WTC11 (cell line): ENCODE results near the gene NDUFA3. TPM values are rescaled to one million over a fixed set of nuclear protein-coding genes. Genes with fewer than 3 reads are reported as not detected.

ENCODE experiments used
- ATAC-seq: fragments of 200-7000 bp; cut with Tn5 transposase; 2 replicates; pipeline ENCODE4 v1.10.0; 2021; ENCODE audit warnings: mild to moderate bottlenecking, moderate library complexity
- CTCF ChIA-PET: fragments of 300-600 bp; sonication (Branson Sonifier 250); formaldehyde crosslinking; loops from one replicate; lab custom pipeline; 2021; ENCODE audit warnings: antibody characterized with exemption; lab: Charles Lee
- POLR2A ChIA-PET: fragments of 350-600 bp; sonication (Branson Sonifier 250); formaldehyde crosslinking; loops from one replicate; lab custom pipeline; 2021; ENCODE audit warnings: antibody characterized with exemption; lab: Charles Lee
- DNase-seq: peaks from one replicate; pipeline ENCODE4 v3.0.0; 2021; ENCODE audit warnings: low spot score
- H3K27ac Mint-ChIP-seq: 2 replicates; pipeline ENCODE4 v1.8.0; 2021; ENCODE audit warnings: mixed read lengths
- H3K27me3 Mint-ChIP-seq: 2 replicates; pipeline ENCODE4 v1.8.0; 2021; ENCODE audit warnings: low read depth, mild to moderate bottlenecking, moderate library complexity, mixed read lengths
- H3K36me3 Mint-ChIP-seq: 2 replicates; pipeline ENCODE4 v1.8.0; 2021; ENCODE audit warnings: mixed read lengths
- H3K4me1 Mint-ChIP-seq: 2 replicates; pipeline ENCODE4 v1.8.0; 2022; ENCODE audit warnings: mixed read lengths
- H3K4me3 Mint-ChIP-seq: 2 replicates; pipeline ENCODE4 v1.8.0; 2021; ENCODE audit warnings: mild to moderate bottlenecking, moderate library complexity, mixed read lengths
- H3K9me3 Mint-ChIP-seq: 2 replicates; pipeline ENCODE4 v1.8.0; 2021; ENCODE audit warnings: mixed read lengths
- CREM ChIP-seq: sonication (generic); formaldehyde crosslinking; IDR thresholded peaks from 2 replicates; pipeline ENCODE4 v1.8.1; 2022; ENCODE audit warnings: mild to moderate bottlenecking, missing genetic modification reagents, moderate library complexity
- EMX1 ChIP-seq: fragments of 250-450 bp; sonication (Bioruptor Pico); IDR thresholded peaks from 2 replicates; pipeline ENCODE4 v1.8.0; 2021; ENCODE audit warnings: mild to moderate bottlenecking
- JUN ChIP-seq: sonication (generic); formaldehyde crosslinking; IDR thresholded peaks from 2 replicates; pipeline ENCODE4 v1.8.0; 2023; ENCODE audit warnings: mild to moderate bottlenecking, missing genetic modification reagents
- KAT7 ChIP-seq: sonication (generic); formaldehyde crosslinking; IDR thresholded peaks from 2 replicates; pipeline ENCODE4 v1.8.1; 2023; ENCODE audit warnings: missing genetic modification reagents, mild to moderate bottlenecking, borderline replicate concordance
- NR1H2 ChIP-seq: sonication (generic); formaldehyde crosslinking; IDR thresholded peaks from 2 replicates; pipeline ENCODE4 v1.9.0; 2021; ENCODE audit warnings: mild to moderate bottlenecking, moderate library complexity, missing genetic modification reagents
- RORB ChIP-seq: fragments of 250-450 bp; sonication (Bioruptor Pico); IDR thresholded peaks from 2 replicates; pipeline ENCODE4 v1.9.0; 2021; ENCODE audit warnings: mild to moderate bottlenecking
- TEAD4 ChIP-seq: sonication (generic); formaldehyde crosslinking; IDR thresholded peaks from 2 replicates; pipeline ENCODE4 v1.8.0; 2022; ENCODE audit warnings: mild to moderate bottlenecking, missing genetic modification reagents
- ZBTB21 ChIP-seq: sonication (generic); formaldehyde crosslinking; IDR thresholded peaks from 2 replicates; pipeline ENCODE4 v1.8.1; 2023; ENCODE audit warnings: mild to moderate bottlenecking, missing genetic modification reagents, borderline replicate concordance
- ZNF232 ChIP-seq: sonication (generic); formaldehyde crosslinking; IDR thresholded peaks from 2 replicates; pipeline ENCODE4 v1.8.0; 2022; ENCODE audit warnings: mild to moderate bottlenecking, missing genetic modification reagents
- total RNA-seq: library from RNA; stranded (reverse); gene quantifications from 3 replicates; pipeline ENCODE4 v1.2.3, GENCODE V29; 2021
- TF ChIP-seq, protein P1 (sequence below): sonication (generic); formaldehyde crosslinking; IDR thresholded peaks from 2 replicates; pipeline ENCODE4 v1.8.0; 2023; ENCODE audit warnings: missing genetic modification reagents, mild to moderate bottlenecking, borderline replicate concordance
- TF ChIP-seq, protein P2 (sequence below): sonication (generic); formaldehyde crosslinking; IDR thresholded peaks from 2 replicates; pipeline ENCODE4 v1.8.1; 2022; ENCODE audit warnings: missing genetic modification reagents, borderline replicate concordance
- TF ChIP-seq, protein P3 (sequence below): fragments of 250-450 bp; sonication (Bioruptor Pico); IDR thresholded peaks from 2 replicates; pipeline ENCODE4 v1.9.0; 2021; ENCODE audit warnings: moderate library complexity, mild to moderate bottlenecking, inconsistent platforms, borderline replicate concordance
- TF ChIP-seq, protein P4 (sequence below): sonication (generic); formaldehyde crosslinking; IDR thresholded peaks from 2 replicates; pipeline ENCODE4 v1.8.1; 2023; ENCODE audit warnings: mild to moderate bottlenecking, missing genetic modification reagents, moderate library complexity
- TF ChIP-seq, protein P5 (sequence below): fragments of 250-450 bp; sonication (Bioruptor Pico); IDR thresholded peaks from 2 replicates; pipeline ENCODE4 v2.1.2; 2022; ENCODE audit warnings: mild to moderate bottlenecking, moderate library complexity
- TF ChIP-seq, protein P6 (sequence below): sonication (generic); formaldehyde crosslinking; IDR thresholded peaks from 2 replicates; pipeline ENCODE4 v1.8.0; 2023; ENCODE audit warnings: missing genetic modification reagents
- TF ChIP-seq, protein P7 (sequence below): fragments of 250-450 bp; sonication (Bioruptor Pico); IDR thresholded peaks from 2 replicates; pipeline ENCODE4 v1.9.0; 2021; ENCODE audit warnings: mild to moderate bottlenecking, borderline replicate concordance
- TF ChIP-seq, protein P8 (sequence below): sonication (generic); formaldehyde crosslinking; IDR thresholded peaks from 2 replicates; pipeline ENCODE4 v1.8.1; 2023; ENCODE audit warnings: mild to moderate bottlenecking, missing genetic modification reagents

The NDUFA3 gene
- total RNA-seq, 1 experiment from 2014 or later = 181 TPM

DNA sequence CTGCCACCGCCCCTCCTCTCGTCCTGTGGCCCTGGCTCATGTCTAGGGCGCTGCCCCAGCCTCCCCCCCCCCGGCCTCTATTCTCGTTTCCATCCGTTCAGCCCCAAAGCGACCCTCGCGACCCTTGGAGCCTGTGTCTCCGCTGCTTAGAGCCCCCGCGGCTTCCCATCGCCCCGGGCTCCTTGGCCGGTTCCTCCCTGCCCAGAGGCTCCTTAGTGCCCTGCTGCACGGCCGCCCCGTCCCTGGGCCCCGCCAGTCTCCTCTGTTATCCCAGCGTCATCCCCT is 25.7 kb downstream of the NDUFA3 start (continued):
- TF ChIP-seq, protein P1, sequence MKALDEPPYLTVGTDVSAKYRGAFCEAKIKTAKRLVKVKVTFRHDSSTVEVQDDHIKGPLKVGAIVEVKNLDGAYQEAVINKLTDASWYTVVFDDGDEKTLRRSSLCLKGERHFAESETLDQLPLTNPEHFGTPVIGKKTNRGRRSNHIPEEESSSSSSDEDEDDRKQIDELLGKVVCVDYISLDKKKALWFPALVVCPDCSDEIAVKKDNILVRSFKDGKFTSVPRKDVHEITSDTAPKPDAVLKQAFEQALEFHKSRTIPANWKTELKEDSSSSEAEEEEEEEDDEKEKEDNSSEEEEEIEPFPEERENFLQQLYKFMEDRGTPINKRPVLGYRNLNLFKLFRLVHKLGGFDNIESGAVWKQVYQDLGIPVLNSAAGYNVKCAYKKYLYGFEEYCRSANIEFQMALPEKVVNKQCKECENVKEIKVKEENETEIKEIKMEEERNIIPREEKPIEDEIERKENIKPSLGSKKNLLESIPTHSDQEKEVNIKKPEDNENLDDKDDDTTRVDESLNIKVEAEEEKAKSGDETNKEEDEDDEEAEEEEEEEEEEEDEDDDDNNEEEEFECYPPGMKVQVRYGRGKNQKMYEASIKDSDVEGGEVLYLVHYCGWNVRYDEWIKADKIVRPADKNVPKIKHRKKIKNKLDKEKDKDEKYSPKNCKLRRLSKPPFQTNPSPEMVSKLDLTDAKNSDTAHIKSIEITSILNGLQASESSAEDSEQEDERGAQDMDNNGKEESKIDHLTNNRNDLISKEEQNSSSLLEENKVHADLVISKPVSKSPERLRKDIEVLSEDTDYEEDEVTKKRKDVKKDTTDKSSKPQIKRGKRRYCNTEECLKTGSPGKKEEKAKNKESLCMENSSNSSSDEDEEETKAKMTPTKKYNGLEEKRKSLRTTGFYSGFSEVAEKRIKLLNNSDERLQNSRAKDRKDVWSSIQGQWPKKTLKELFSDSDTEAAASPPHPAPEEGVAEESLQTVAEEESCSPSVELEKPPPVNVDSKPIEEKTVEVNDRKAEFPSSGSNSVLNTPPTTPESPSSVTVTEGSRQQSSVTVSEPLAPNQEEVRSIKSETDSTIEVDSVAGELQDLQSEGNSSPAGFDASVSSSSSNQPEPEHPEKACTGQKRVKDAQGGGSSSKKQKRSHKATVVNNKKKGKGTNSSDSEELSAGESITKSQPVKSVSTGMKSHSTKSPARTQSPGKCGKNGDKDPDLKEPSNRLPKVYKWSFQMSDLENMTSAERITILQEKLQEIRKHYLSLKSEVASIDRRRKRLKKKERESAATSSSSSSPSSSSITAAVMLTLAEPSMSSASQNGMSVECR (CRISPR knock-in tag) = no peak
- TF ChIP-seq EMX1 (CRISPR knock-in tag) = no peak
- TF ChIP-seq ZNF232 = no peak
- TF ChIP-seq KAT7 (CRISPR knock-in tag) = no peak
- TF ChIP-seq, protein P2, sequence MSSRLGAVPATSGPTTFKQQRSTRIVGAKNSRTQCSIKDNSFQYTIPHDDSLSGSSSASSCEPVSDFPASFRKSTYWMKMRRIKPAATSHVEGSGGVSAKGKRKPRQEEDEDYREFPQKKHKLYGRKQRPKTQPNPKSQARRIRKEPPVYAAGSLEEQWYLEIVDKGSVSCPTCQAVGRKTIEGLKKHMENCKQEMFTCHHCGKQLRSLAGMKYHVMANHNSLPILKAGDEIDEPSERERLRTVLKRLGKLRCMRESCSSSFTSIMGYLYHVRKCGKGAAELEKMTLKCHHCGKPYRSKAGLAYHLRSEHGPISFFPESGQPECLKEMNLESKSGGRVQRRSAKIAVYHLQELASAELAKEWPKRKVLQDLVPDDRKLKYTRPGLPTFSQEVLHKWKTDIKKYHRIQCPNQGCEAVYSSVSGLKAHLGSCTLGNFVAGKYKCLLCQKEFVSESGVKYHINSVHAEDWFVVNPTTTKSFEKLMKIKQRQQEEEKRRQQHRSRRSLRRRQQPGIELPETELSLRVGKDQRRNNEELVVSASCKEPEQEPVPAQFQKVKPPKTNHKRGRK = no peak
- TF ChIP-seq, protein P3, sequence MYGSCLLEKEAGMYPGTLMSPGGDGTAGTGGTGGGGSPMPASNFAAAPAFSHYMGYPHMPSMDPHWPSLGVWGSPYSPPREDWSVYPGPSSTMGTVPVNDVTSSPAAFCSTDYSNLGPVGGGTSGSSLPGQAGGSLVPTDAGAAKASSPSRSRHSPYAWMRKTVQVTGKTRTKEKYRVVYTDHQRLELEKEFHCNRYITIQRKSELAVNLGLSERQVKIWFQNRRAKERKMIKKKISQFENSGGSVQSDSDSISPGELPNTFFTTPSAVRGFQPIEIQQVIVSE (CRISPR knock-in tag) = no peak
- TF ChIP-seq, protein P4, sequence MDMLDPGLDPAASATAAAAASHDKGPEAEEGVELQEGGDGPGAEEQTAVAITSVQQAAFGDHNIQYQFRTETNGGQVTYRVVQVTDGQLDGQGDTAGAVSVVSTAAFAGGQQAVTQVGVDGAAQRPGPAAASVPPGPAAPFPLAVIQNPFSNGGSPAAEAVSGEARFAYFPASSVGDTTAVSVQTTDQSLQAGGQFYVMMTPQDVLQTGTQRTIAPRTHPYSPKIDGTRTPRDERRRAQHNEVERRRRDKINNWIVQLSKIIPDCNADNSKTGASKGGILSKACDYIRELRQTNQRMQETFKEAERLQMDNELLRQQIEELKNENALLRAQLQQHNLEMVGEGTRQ (CRISPR knock-in tag) = no peak
- TF ChIP-seq, protein P5, sequence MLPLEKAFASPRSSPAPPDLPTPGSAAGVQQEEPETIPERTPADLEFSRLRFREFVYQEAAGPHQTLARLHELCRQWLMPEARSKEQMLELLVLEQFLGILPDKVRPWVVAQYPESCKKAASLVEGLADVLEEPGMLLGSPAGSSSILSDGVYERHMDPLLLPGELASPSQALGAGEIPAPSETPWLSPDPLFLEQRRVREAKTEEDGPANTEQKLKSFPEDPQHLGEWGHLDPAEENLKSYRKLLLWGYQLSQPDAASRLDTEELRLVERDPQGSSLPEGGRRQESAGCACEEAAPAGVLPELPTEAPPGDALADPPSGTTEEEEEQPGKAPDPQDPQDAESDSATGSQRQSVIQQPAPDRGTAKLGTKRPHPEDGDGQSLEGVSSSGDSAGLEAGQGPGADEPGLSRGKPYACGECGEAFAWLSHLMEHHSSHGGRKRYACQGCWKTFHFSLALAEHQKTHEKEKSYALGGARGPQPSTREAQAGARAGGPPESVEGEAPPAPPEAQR (CRISPR knock-in tag) = no peak
- TF ChIP-seq NR1H2 (CRISPR knock-in tag) = no peak
- TF ChIP-seq, protein P6, sequence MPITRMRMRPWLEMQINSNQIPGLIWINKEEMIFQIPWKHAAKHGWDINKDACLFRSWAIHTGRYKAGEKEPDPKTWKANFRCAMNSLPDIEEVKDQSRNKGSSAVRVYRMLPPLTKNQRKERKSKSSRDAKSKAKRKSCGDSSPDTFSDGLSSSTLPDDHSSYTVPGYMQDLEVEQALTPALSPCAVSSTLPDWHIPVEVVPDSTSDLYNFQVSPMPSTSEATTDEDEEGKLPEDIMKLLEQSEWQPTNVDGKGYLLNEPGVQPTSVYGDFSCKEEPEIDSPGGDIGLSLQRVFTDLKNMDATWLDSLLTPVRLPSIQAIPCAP (CRISPR knock-in tag) = no peak

DNA sequence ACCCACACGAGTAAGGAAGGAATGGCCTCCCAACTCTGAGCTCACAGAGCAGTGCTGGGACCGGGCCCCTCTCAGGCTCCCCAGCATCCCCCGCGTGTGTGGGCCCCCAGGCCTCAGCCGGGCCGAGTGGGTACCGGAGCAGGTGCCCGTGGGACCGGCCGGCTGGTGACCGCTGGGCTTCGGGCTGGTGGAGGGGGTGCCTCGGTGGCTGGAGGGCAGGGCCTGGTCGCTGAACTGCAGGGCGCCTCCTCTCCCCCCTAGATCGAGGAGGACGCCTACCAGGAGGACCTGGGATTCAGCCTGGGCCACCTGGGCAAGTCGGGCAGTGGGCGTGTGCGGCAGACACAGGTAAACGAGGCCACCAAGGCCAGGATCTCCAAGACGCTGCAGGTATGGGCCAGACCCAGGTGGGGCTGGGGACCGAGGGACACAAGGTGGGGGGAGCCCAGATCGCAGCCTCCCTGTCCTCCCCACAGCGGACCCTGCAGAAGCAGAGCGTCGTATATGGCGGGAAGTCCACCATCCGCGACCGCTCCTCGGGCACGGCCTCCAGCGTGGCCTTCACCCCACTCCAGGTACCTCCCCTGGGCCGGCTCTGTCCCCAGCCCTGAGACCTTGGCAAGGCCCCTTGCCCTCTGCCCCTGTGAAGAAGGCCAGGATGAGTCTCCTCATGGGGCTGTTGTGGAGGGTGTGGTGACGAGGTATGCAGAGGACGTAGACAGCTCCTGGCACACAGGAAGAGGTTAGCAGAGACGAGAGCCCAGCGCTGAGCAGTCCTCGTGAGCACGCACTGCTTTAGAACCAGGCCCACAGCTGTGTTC is 26.4 kb downstream of the NDUFA3 start:
- ATAC-seq (no peak), DNase-seq (no peak)
- no peaks in the 10 kb centered on the region for H3K9me3 Mint-ChIP-seq
- H3K36me3 Mint-ChIP-seq = peaks cover 46% of the 10 kb centered on the region
- POLR2A ChIA-PET = no interaction called here
- H3K4me3 Mint-ChIP-seq = no peak overlapping the region
- CTCF ChIA-PET = no interaction called here
- H3K4me1 Mint-ChIP-seq = no peaks in the 10 kb centered on the region
- H3K27ac Mint-ChIP-seq = no peak overlapping the region
- H3K27me3 Mint-ChIP-seq = no peaks in the 10 kb centered on the region
- TF ChIP-seq, protein P7, sequence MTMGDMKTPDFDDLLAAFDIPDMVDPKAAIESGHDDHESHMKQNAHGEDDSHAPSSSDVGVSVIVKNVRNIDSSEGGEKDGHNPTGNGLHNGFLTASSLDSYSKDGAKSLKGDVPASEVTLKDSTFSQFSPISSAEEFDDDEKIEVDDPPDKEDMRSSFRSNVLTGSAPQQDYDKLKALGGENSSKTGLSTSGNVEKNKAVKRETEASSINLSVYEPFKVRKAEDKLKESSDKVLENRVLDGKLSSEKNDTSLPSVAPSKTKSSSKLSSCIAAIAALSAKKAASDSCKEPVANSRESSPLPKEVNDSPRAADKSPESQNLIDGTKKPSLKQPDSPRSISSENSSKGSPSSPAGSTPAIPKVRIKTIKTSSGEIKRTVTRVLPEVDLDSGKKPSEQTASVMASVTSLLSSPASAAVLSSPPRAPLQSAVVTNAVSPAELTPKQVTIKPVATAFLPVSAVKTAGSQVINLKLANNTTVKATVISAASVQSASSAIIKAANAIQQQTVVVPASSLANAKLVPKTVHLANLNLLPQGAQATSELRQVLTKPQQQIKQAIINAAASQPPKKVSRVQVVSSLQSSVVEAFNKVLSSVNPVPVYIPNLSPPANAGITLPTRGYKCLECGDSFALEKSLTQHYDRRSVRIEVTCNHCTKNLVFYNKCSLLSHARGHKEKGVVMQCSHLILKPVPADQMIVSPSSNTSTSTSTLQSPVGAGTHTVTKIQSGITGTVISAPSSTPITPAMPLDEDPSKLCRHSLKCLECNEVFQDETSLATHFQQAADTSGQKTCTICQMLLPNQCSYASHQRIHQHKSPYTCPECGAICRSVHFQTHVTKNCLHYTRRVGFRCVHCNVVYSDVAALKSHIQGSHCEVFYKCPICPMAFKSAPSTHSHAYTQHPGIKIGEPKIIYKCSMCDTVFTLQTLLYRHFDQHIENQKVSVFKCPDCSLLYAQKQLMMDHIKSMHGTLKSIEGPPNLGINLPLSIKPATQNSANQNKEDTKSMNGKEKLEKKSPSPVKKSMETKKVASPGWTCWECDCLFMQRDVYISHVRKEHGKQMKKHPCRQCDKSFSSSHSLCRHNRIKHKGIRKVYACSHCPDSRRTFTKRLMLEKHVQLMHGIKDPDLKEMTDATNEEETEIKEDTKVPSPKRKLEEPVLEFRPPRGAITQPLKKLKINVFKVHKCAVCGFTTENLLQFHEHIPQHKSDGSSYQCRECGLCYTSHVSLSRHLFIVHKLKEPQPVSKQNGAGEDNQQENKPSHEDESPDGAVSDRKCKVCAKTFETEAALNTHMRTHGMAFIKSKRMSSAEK = no peak
- TF ChIP-seq TEAD4 (no peak), CREM (no peak), RORB (no peak), ZBTB21 (CRISPR knock-in tag) (no peak), JUN (CRISPR knock-in tag) (no peak)
- TF ChIP-seq, protein P8, sequence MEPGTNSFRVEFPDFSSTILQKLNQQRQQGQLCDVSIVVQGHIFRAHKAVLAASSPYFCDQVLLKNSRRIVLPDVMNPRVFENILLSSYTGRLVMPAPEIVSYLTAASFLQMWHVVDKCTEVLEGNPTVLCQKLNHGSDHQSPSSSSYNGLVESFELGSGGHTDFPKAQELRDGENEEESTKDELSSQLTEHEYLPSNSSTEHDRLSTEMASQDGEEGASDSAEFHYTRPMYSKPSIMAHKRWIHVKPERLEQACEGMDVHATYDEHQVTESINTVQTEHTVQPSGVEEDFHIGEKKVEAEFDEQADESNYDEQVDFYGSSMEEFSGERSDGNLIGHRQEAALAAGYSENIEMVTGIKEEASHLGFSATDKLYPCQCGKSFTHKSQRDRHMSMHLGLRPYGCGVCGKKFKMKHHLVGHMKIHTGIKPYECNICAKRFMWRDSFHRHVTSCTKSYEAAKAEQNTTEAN (CRISPR knock-in tag) = no peak
